CD4-positive, CD25-positive, alpha-beta regulatory T cell (primary cell): ENCODE results near the gene HRG. TPM values are rescaled to one million over a fixed set of nuclear protein-coding genes. Genes with fewer than 3 reads are reported as not detected.

Experiments used
- ATAC-seq, 2 donors: fragments of 150-1000 bp; cut with Tn5 transposase; one replicate each; pipeline ENCODE4 v1.10.0; 2021; ENCODE audit warnings: low read depth in 2 of 2, moderate number of reproducible peaks in 2 of 2, moderate library complexity in 1 of 2
- DNase-seq, 3 donors: peaks; one replicate each; pipeline versions ENCODE4 v3.0.0 to v3.0.0-alpha.2; 2012 to 2022; ENCODE audit warnings: mixed read lengths in 1 of 3
- H3K27ac ChIP-seq: one replicate; pipeline ENCODE4 v1.7.0; 2013; ENCODE audit warnings: mild to moderate bottlenecking, low read length; ENCODE audit not compliant: insufficient read depth, poor library complexity, severe bottlenecking
- H3K27me3 ChIP-seq: one replicate; pipeline ENCODE4 v1.7.0; 2013; ENCODE audit warnings: low read length; ENCODE audit not compliant: control insufficient read depth, insufficient read depth
- H3K36me3 ChIP-seq: one replicate; pipeline ENCODE4 v1.7.0; 2013; ENCODE audit warnings: mild to moderate bottlenecking, low read length, moderate library complexity; ENCODE audit not compliant: control insufficient read depth, insufficient read depth
- H3K4me1 ChIP-seq: 2 replicates; pipeline ENCODE4 v1.7.0; 2013; ENCODE audit warnings: mild to moderate bottlenecking, low read length; ENCODE audit not compliant: insufficient read depth, control insufficient read depth, poor library complexity, severe bottlenecking
- H3K4me3 ChIP-seq: one replicate; pipeline ENCODE4 v1.7.0; 2013; ENCODE audit warnings: low read depth, mild to moderate bottlenecking, low read length, moderate library complexity
- H3K9me3 ChIP-seq, 2 experiments: 1 replicate in 1 of 2; 2 replicates in 1 of 2; pipeline ENCODE4 v1.7.0; 2013; ENCODE audit warnings: low read length in 2 of 2, mild to moderate bottlenecking in 1 of 2, moderate library complexity in 1 of 2; ENCODE audit not compliant: control insufficient read depth in 2 of 2
- H3K27ac Mint-ChIP-seq, 3 donors: one replicate each; pipeline ENCODE4 v1.8.0; 2020 to 2022; ENCODE audit warnings: mild to moderate bottlenecking in 3 of 3, mixed read lengths in 3 of 3, moderate library complexity in 2 of 3
- H3K27me3 Mint-ChIP-seq: one replicate; pipeline ENCODE4 v1.8.0; 2022; ENCODE audit warnings: mild to moderate bottlenecking, mixed read lengths
- H3K36me3 Mint-ChIP-seq: one replicate; pipeline ENCODE4 v1.8.0; 2020; ENCODE audit warnings: mixed read lengths
- H3K4me1 Mint-ChIP-seq, 4 donors: one replicate each; pipeline ENCODE4 v1.8.0; 2020 to 2022; ENCODE audit warnings: mixed read lengths in 4 of 4, mild to moderate bottlenecking in 1 of 4
- H3K4me3 Mint-ChIP-seq, 4 donors: one replicate each; pipeline ENCODE4 v1.8.0; 2020 to 2022; ENCODE audit warnings: mild to moderate bottlenecking in 4 of 4, mixed read lengths in 4 of 4, moderate library complexity in 3 of 4
- H3K9me3 Mint-ChIP-seq, 7 donors: one replicate each; pipeline ENCODE4 v1.8.0; 2020 to 2022; ENCODE audit warnings: mixed read lengths in 7 of 7, mild to moderate bottlenecking in 3 of 7, moderate library complexity in 2 of 7
- polyA plus RNA-seq, 4 donors: library from polyadenylated mRNA; unstranded; fragments of 300-500 nt; fragmentation: Illumina TruSeq; gene quantifications; one replicate each; pipeline ENCODE4 v1.2.3, GENCODE V29; 2021
- total RNA-seq: library from RNA; stranded (reverse); gene quantifications from one replicate; pipeline ENCODE4 v1.2.3, GENCODE V29; 2022

Gene HRG, protein sequence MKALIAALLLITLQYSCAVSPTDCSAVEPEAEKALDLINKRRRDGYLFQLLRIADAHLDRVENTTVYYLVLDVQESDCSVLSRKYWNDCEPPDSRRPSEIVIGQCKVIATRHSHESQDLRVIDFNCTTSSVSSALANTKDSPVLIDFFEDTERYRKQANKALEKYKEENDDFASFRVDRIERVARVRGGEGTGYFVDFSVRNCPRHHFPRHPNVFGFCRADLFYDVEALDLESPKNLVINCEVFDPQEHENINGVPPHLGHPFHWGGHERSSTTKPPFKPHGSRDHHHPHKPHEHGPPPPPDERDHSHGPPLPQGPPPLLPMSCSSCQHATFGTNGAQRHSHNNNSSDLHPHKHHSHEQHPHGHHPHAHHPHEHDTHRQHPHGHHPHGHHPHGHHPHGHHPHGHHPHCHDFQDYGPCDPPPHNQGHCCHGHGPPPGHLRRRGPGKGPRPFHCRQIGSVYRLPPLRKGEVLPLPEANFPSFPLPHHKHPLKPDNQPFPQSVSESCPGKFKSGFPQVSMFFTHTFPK
- total RNA-seq (not detected), polyA plus RNA-seq (not detected)

DNA sequence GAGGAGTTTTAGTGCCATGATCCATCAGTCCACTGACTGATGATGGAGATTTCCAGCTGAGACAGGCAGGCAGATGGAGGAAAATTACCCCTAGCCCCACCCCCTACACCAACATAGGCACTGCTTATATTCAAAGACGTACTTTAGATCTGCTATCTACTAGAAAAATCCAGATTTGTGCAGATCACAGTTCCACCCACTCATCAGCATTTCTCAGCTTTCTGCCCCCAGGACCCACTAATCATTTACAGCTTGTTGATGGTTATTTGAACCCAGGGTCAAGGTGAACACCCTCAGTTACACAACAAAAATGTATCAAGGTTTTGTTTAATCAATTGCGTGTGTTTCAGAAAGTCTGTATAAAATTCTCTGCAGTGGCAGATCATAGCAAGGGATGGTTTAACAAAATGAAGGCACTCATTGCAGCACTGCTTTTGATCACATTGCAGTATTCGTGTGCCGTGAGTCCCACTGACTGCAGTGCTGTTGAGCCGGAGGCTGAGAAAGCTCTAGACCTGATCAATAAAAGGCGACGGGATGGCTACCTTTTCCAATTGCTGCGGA, at the start of gene HRG:
Gene HRG, plus strand, starts transcription at position 390 of the 564 bp plus-strand sequence. Its CDS starts 18 bp downstream, at position 408.
- no peaks in the 10 kb centered on the region for H3K4me1 ChIP-seq
- no peaks in the 10 kb centered on the region for H3K9me3 ChIP-seq
- H3K27ac ChIP-seq, result no peak within 1 kb of the TSS
- DNase-seq, result no peak
- no peaks in the 10 kb centered on the region for H3K9me3 Mint-ChIP-seq
- H3K36me3 ChIP-seq, result no peaks in the 10 kb centered on the region
- no peak within 1 kb of the TSS for H3K27ac Mint-ChIP-seq
- H3K4me3 Mint-ChIP-seq, result no peak within 1 kb of the TSS
- H3K4me3 ChIP-seq, result no peak within 1 kb of the TSS
- H3K27me3 ChIP-seq, result peaks cover 3% of the 10 kb centered on the region
- H3K27me3 Mint-ChIP-seq, result peaks cover 15% of the 10 kb centered on the region
- no peaks in the 10 kb centered on the region for H3K36me3 Mint-ChIP-seq
- no peak for ATAC-seq
- H3K4me1 Mint-ChIP-seq, result peaks cover 0 to 7% (median 3%) of the 10 kb centered on the region in 4 donors

GRCh38 chr3:186616299-186616617, 49.6 kb upstream of the HRG start:
- Mint-ChIP-seq H3K36me3 (no peaks in the 10 kb centered on the region), H3K4me3 (no peak overlapping the region), H3K4me1 (peaks cover 5 to 21% (median 18%) of the 10 kb centered on the region in 4 donors), H3K27ac (peak overlapping the region in 1 of 3 donors; percentile 16), H3K27me3 (peaks cover 31% of the 10 kb centered on the region), H3K9me3 (peaks cover 0 to 1% (median 0%) of the 10 kb centered on the region in 7 donors)
- H3K4me3 ChIP-seq, result no peak overlapping the region
- DNase-seq (no peak), ATAC-seq (no peak)
- no peaks in the 10 kb centered on the region for H3K9me3 ChIP-seq
- H3K4me1 ChIP-seq, result peaks cover 12% of the 10 kb centered on the region
- H3K36me3 ChIP-seq, result no peaks in the 10 kb centered on the region
- peaks cover 17% of the 10 kb centered on the region for H3K27me3 ChIP-seq
- H3K27ac ChIP-seq, result no peak overlapping the region

GRCh38 chr3:186617036-186617946, 48.5 kb upstream of the HRG start:
- H3K27ac Mint-ChIP-seq, result peak overlapping the region in 2 of 3 donors; percentile 15 to 57
- H3K4me3 ChIP-seq, result peak overlapping the region; percentile 71

DNA sequence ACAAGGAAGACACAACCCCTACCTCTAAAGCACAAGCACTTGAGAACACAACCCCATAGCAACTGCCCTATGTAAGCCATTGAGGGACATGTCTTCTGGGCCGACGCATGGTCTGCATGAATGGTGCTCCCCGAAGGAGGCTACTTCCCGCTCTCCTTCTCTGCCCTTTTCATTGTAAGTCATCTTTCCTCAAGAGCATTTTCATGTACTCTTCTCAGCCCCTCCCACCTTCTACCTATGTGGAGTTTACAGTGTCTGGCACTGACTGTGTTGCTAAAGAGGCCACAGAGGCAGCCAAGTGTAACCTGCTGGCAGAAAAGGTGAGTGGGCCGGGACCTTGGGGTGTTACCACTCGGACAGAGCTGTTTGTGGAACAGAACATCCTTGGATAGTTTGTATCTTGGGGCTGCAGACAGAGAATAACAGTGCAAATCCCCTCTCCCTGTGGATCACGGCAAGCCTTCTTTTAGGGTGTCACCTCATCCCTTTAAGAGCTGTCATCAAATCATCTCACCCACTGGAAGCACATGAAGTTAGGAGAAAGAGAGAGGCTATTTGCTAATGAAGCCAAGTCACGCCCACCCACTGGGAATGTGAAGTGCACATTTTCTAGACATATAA, 47.4 kb upstream of the HRG start:
- H3K27me3 Mint-ChIP-seq, result peaks cover 28% of the 10 kb centered on the region

More at GRCh38 chr3:186617036-186617946, 48.5 kb upstream of the HRG start:
- H3K9me3 Mint-ChIP-seq, result peaks cover 0 to 1% (median 0%) of the 10 kb centered on the region in 7 donors
- Histone ChIP-seq H3K4me1 (peaks cover 12% of the 10 kb centered on the region), H3K9me3 (no peaks in the 10 kb centered on the region), H3K27me3 (peaks cover 20% of the 10 kb centered on the region), H3K27ac (no peak overlapping the region), H3K36me3 (no peaks in the 10 kb centered on the region)
- ATAC-seq, result peak; percentile 99
- DNase-seq, result peak; percentile 67 to 88 (median 82)
- H3K36me3 Mint-ChIP-seq, result no peaks in the 10 kb centered on the region
- peak overlapping the region; percentile 17 to 82 (median 76) for H3K4me3 Mint-ChIP-seq
- H3K4me1 Mint-ChIP-seq, result peaks cover 5 to 21% (median 18%) of the 10 kb centered on the region in 4 donors
- peaks cover 31% of the 10 kb centered on the region for H3K27me3 Mint-ChIP-seq

GRCh38 chr3:186619787-186620212, 46.0 kb upstream of the HRG start:
- Histone ChIP-seq H3K4me1 (peaks cover 9% of the 10 kb centered on the region), H3K27ac (no peak overlapping the region), H3K4me3 (no peak overlapping the region), H3K36me3 (no peaks in the 10 kb centered on the region), H3K27me3 (peaks cover 16% of the 10 kb centered on the region), H3K9me3 (no peaks in the 10 kb centered on the region)
- Mint-ChIP-seq H3K4me3 (no peak overlapping the region), H3K27me3 (peaks cover 17% of the 10 kb centered on the region), H3K27ac (no peak overlapping the region), H3K9me3 (peaks cover 0 to 1% (median 0%) of the 10 kb centered on the region in 7 donors), H3K36me3 (no peaks in the 10 kb centered on the region), H3K4me1 (peaks cover 3 to 15% (median 11%) of the 10 kb centered on the region in 4 donors)
- DNase-seq (no peak), ATAC-seq (no peak)

More for the DNA sequence above, 47.4 kb upstream of the HRG start:
- Mint-ChIP-seq H3K4me3 (no peak overlapping the region), H3K27ac (no peak overlapping the region), H3K4me1 (peaks cover 5 to 21% (median 18%) of the 10 kb centered on the region in 4 donors), H3K36me3 (no peaks in the 10 kb centered on the region), H3K9me3 (peaks cover 0 to 1% (median 0%) of the 10 kb centered on the region in 7 donors)
- H3K4me1 ChIP-seq, result peaks cover 12% of the 10 kb centered on the region
- no peaks in the 10 kb centered on the region for H3K9me3 ChIP-seq
- no peak overlapping the region for H3K27ac ChIP-seq
- no peaks in the 10 kb centered on the region for H3K36me3 ChIP-seq
- ATAC-seq (no peak), DNase-seq (no peak)
- peaks cover 18% of the 10 kb centered on the region for H3K27me3 ChIP-seq
- no peak overlapping the region for H3K4me3 ChIP-seq

DNA sequence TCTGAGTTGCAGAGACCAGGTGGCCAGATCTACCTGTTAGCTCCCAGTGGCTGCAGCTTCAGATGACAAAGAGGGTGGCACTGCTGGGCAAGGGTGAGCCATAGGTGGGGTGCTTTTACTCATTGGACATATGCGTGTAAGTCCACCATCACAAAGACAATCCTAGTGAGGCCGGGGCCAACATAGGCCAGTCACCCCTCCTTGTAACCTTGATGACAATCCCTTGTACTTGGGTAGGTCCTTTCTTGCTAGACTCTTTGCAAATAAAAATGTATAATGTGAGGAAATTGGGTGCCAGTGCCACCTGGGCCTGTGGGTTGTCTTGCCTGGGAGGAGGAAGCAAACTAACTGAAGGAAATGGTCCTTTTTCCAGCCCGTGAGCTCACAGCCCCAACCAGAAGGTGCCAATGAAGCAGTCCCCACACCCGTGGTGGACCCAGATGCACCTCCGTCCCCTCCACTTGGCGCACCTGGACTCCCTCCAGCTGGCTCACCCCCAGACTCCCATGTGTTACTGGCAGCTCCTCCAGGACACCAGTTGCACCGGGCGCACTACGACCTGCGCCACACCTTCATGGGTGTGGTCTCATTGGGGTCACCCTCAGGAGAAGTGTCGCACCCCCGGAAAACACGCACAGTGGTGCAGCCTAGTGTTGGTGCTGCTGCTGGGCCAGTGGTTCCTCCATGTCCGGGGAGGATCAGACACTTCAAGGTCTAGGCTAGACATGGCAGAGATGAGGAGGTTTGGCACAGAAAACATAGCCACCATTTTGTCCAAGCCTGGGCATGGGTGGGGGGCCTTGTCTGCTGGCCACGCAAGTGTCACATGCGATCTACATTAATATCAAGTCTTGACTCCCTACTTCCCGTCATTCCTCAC, 45.4 kb upstream of the HRG start:
- Histone ChIP-seq H3K9me3 (no peaks in the 10 kb centered on the region), H3K4me3 (no peak overlapping the region), H3K27me3 (peaks cover 18% of the 10 kb centered on the region), H3K36me3 (no peaks in the 10 kb centered on the region), H3K27ac (no peak overlapping the region), H3K4me1 (peaks cover 9% of the 10 kb centered on the region)
- DNase-seq (no peak), ATAC-seq (no peak)
- Mint-ChIP-seq H3K36me3 (no peaks in the 10 kb centered on the region), H3K27me3 (peaks cover 13% of the 10 kb centered on the region), H3K27ac (no peak overlapping the region), H3K4me3 (no peak overlapping the region), H3K4me1 (peaks cover 0 to 12% (median 8%) of the 10 kb centered on the region in 4 donors), H3K9me3 (no peaks in the 10 kb centered on the region)
